Forelimb muscle (tissue), 1 donor: ENCODE data around the gene HRK. TPM values are rescaled to one million over a fixed set of nuclear protein-coding genes. Genes with fewer than 3 reads are reported as not detected.

Experiments
- DNase-seq: peaks from one replicate; pipeline ENCODE4 v3.0.0-alpha.2; 2013; ENCODE audit warnings: low read depth
- polyA plus RNA-seq: library from polyadenylated mRNA; unstranded; fragments of 120-200 nt; gene quantifications from one replicate; pipeline ENCODE4 v1.2.1, GENCODE V29; 2013; ENCODE audit not compliant: insufficient read length

HRK gene
- 0.28 TPM for polyA plus RNA-seq

- DNase-seq: no peak
Observed at GRCh38 chr12:116881325-116881876, at the start of gene HRK. TSS of gene HRK (minus strand) at chr12:116881441. CDS start at chr12:116881307, 134 bp downstream.

- no peak for DNase-seq
Observed at GRCh38 chr12:116929885-116930284, 48.6 kb upstream of the HRK start.

GRCh38 chr12:116928504-116928903, 47.3 kb upstream of the HRK start:
- DNase-seq: no peak

GRCh38 chr12:116927244-116927940, 46.2 kb upstream of the HRK start:
- DNase-seq: no peak

- no peak for DNase-seq
Observed at GRCh38 chr12:116926283-116927243, 45.3 kb upstream of the HRK start.

- no peak for DNase-seq
Observed at GRCh38 chr12:116924558-116925453, 43.6 kb upstream of the HRK start.

- no peak for DNase-seq
Observed at GRCh38 chr12:116922194-116922897, 41.1 kb upstream of the HRK start.

- DNase-seq: no peak
Observed at GRCh38 chr12:116920939-116921338, 39.7 kb upstream of the HRK start.

GRCh38 chr12:116919706-116920485, 38.7 kb upstream of the HRK start:
- no peak for DNase-seq

GRCh38 chr12:116919247-116919661, 38.0 kb upstream of the HRK start:
- no peak for DNase-seq

GRCh38 chr12:116918464-116918863, 37.2 kb upstream of the HRK start:
- DNase-seq: no peak

GRCh38 chr12:116916714-116917114, 35.5 kb upstream of the HRK start:
- no peak for DNase-seq

- DNase-seq: no peak
Observed at GRCh38 chr12:116916122-116916521, 34.9 kb upstream of the HRK start.

GRCh38 chr12:116915326-116915725, 34.1 kb upstream of the HRK start:
- DNase-seq: no peak

GRCh38 chr12:116910645-116911451, 29.6 kb upstream of the HRK start, which contains the start of gene FBXW8:
TSS of gene FBXW8 (plus strand) at chr12:116910950. CDS start at chr12:116911038, 88 bp downstream.
- DNase-seq: no peak

GRCh38 chr12:116910280-116910644, 29.0 kb upstream of the HRK start:
- no peak for DNase-seq

- DNase-seq: no peak
Observed at GRCh38 chr12:116906285-116906684, 25.0 kb upstream of the HRK start.

GRCh38 chr12:116903818-116904217, 22.6 kb upstream of the HRK start:
- DNase-seq: no peak

GRCh38 chr12:116901612-116902011, 20.4 kb upstream of the HRK start:
- no peak for DNase-seq
